A673 (cell line): Measurements from ENCODE around the gene KLHL30.

ENCODE experiments used
- EZH2 ChIP-seq: fragments of 200-600 bp; sonication (generic); IDR thresholded peaks from 2 replicates; pipeline ENCODE4 v1.6.1; 2017; ENCODE audit warnings: borderline replicate concordance, low read depth, mild to moderate bottlenecking, mixed read lengths, antibody characterized with exemption, low read length; ENCODE audit not compliant: poor library complexity, severe bottlenecking
- TF ChIP-seq, protein P1 (sequence below): fragments of 300-800, 200-600 bp; sonication (generic); conservative IDR thresholded peaks from 2 replicates; pipeline ENCODE4 v1.5.1; 2017; ENCODE audit warnings: low read depth, mild to moderate bottlenecking, antibody characterized with exemption, low read length, moderate library complexity, mixed read lengths

DNA sequence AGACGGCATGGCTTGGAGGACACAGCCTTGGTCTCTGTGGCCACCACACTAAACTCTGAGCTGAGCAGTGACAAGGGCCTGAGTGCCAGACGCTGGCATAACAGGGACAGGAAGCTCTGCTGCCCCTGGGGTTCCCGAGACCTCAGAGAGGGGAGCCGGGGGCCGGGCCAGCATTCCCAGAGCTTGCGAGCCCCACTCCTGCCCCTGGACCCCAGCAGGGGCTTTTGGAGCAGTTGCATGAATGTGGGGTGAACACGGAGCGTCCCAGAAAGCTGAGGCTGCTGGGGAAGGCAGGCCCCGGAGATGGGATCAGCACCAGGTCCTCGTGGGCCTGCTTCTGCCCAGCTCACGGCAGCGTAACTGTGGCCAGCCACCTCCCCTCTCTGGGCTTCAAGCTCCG, 12.7 kb downstream of the KLHL30 start:
- TF ChIP-seq, protein P1, sequence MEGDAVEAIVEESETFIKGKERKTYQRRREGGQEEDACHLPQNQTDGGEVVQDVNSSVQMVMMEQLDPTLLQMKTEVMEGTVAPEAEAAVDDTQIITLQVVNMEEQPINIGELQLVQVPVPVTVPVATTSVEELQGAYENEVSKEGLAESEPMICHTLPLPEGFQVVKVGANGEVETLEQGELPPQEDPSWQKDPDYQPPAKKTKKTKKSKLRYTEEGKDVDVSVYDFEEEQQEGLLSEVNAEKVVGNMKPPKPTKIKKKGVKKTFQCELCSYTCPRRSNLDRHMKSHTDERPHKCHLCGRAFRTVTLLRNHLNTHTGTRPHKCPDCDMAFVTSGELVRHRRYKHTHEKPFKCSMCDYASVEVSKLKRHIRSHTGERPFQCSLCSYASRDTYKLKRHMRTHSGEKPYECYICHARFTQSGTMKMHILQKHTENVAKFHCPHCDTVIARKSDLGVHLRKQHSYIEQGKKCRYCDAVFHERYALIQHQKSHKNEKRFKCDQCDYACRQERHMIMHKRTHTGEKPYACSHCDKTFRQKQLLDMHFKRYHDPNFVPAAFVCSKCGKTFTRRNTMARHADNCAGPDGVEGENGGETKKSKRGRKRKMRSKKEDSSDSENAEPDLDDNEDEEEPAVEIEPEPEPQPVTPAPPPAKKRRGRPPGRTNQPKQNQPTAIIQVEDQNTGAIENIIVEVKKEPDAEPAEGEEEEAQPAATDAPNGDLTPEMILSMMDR, result no peak
- no peak for TF ChIP-seq EZH2
